ENCODE results near the gene FIP1L1.

FIP1L1 gene

GRCh38 chr4:53476232-53477037 lies 99.0 kb downstream of the FIP1L1 start:
- peak; percentile 94 for DNase-seq (ENCODE audit: low read depth)

GRCh38 chr4:53477038-53477565 lies 99.7 kb downstream of the FIP1L1 start:
- no peak for DNase-seq (ENCODE audit: low read depth)

- DNase-seq (ENCODE audit: low read depth) = no peak
Measured at GRCh38 chr4:53477636-53478035, 100.2 kb downstream of the FIP1L1 start.

GRCh38 chr4:53478671-53479456 lies 101.4 kb downstream of the FIP1L1 start:
- DNase-seq (ENCODE audit: low read depth) = peak; percentile 77

GRCh38 chr4:53479736-53480525 lies 102.5 kb downstream of the FIP1L1 start:
- DNase-seq (ENCODE audit: low read depth) = peak; percentile 50

- DNase-seq (ENCODE audit: low read depth) = no peak
Measured at GRCh38 chr4:53480909-53481308, 103.5 kb downstream of the FIP1L1 start.

- DNase-seq (ENCODE audit: low read depth) = no peak
Measured at GRCh38 chr4:53481586-53481985, 104.1 kb downstream of the FIP1L1 start.

- no peak for DNase-seq (ENCODE audit: low read depth)
Measured at GRCh38 chr4:53483250-53483649, 105.8 kb downstream of the FIP1L1 start.

- DNase-seq (ENCODE audit: low read depth) = no peak
Measured at GRCh38 chr4:53484911-53485657, 107.6 kb downstream of the FIP1L1 start.

- no peak for DNase-seq (ENCODE audit: low read depth)
Measured at GRCh38 chr4:53485658-53486040, 108.2 kb downstream of the FIP1L1 start.

- no peak for DNase-seq (ENCODE audit: low read depth)
Measured at GRCh38 chr4:53487766-53488165, 110.3 kb downstream of the FIP1L1 start.

- peak; percentile 35 for DNase-seq (ENCODE audit: low read depth)
Measured at GRCh38 chr4:53489279-53489889, 111.9 kb downstream of the FIP1L1 start.

- DNase-seq (ENCODE audit: low read depth) = no peak
Measured at GRCh38 chr4:53490161-53490956, 112.9 kb downstream of the FIP1L1 start.

GRCh38 chr4:53490965-53491622 lies 113.7 kb downstream of the FIP1L1 start:
- DNase-seq (ENCODE audit: low read depth) = peak; percentile 70

GRCh38 chr4:53494851-53495250 lies 117.4 kb downstream of the FIP1L1 start:
- no peak for DNase-seq (ENCODE audit: low read depth)

GRCh38 chr4:53497487-53498244 lies 120.2 kb downstream of the FIP1L1 start:
- DNase-seq (ENCODE audit: low read depth) = no peak

GRCh38 chr4:53498706-53499105 lies 121.3 kb downstream of the FIP1L1 start:
- no peak for DNase-seq (ENCODE audit: low read depth)

- no peak for DNase-seq (ENCODE audit: low read depth)
Measured at GRCh38 chr4:53499791-53500190, 122.3 kb downstream of the FIP1L1 start.

- no peak for DNase-seq (ENCODE audit: low read depth)
Measured at GRCh38 chr4:53500546-53500945, 123.1 kb downstream of the FIP1L1 start.
